ENCODE measurements around the gene BBS1.

Gene BBS1

DNA sequence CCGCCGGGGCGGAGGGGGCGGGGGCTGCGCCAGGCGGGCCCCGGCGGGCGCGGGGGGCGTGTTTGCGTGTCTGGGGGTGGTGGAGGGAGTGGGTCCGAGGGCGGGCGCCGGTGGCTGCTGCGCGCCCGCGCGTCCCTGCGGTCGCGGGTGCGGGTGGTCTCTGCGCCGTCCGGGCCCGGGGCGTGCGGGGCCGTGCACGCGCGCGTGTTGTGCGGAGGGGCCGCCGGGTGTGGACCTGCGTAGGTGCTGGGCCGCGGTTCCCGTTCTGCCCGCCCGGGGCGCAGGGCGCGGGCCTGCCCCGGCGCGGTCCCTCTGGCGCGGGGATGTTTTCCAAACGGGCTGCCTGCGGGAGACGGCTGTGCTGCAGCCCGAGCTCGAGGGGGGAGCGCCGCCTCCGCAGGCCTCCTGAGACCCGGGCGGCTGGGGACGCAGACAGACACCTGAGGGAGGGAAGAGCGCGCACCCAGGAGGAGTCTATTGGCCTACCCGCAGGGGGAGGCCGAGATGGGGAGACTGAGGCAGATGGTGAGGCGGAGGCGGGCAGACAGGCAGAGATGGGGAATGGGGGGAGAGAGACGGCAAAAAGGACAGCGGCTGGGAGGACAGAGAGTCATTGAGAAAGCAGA, 43.3 kb upstream of the BBS1 start:
- H2BK5ac ChIP-seq (ENCODE audit: low read depth, low read length, poor library complexity, severe bottlenecking): no peak overlapping the region
- H3K36me3 ChIP-seq (ENCODE audit: control insufficient read depth in 1 of 2, insufficient read depth in 2 of 2, low read depth in 1 of 2, low read length in 2 of 2): peaks cover 5 to 18% of the 10 kb centered on the region in 2 experiments
- no peak overlapping the region for H2BK120ac ChIP-seq (ENCODE audit: low read depth, low read length)
- H3K4ac ChIP-seq (ENCODE audit: low read depth in 1 of 2, low read length in 2 of 2): peak overlapping the region; percentile 25 to 30
- no peaks in the 10 kb centered on the region for H3K27me3 ChIP-seq (ENCODE audit: control insufficient read depth in 1 of 2, insufficient read depth in 1 of 2, low read length in 2 of 2)
- DNase-seq: peak; percentile 60
- 3% methylated on average over 40 of the region's 72 CpGs for WGBS
- H3K14ac ChIP-seq (ENCODE audit: low read length in 2 of 2): peak overlapping the region in 1 of 2 experiments; percentile 30
- H3K18ac ChIP-seq (ENCODE audit: low read depth in 1 of 2, low read length in 2 of 2): peak overlapping the region; percentile 55 to 74
- peak overlapping the region; percentile 81 for H3K4me2 ChIP-seq (ENCODE audit: low read length, poor library complexity, severe bottlenecking)
- no peak overlapping the region for H4K91ac ChIP-seq (ENCODE audit: low read length)
- peak overlapping the region; percentile 49 for H2AFZ ChIP-seq (ENCODE audit: low read depth, low read length)
- peaks cover 6% of the 10 kb centered on the region for H3K79me1 ChIP-seq (replicated peaks; ENCODE audit: low read length, poor library complexity, severe bottlenecking)
- H3K4me1 ChIP-seq (ENCODE audit: control insufficient read depth, insufficient read depth, low read depth, low read length): peaks cover 14% of the 10 kb centered on the region
- no peak overlapping the region for H2AK5ac ChIP-seq (ENCODE audit: low read length, severe bottlenecking)
- H3K4me3 ChIP-seq (ENCODE audit: insufficient read depth in 1 of 2, low read depth in 1 of 2, low read length in 2 of 2): peak overlapping the region; percentile 89 to 90
- no peak overlapping the region for H2BK12ac ChIP-seq (ENCODE audit: low read length in 2 of 2)
- H4K8ac ChIP-seq (ENCODE audit: low read length): peak overlapping the region; percentile 72
- no peak overlapping the region for H3K27ac ChIP-seq (ENCODE audit: low read length, poor library complexity, severe bottlenecking)
- H3K23ac ChIP-seq (ENCODE audit: low read length in 2 of 2): peak overlapping the region in 1 of 2 experiments; percentile 65
- peak overlapping the region; percentile 88 for H3K9ac ChIP-seq (ENCODE audit: low read length)
- peak overlapping the region; percentile 85 for H2BK15ac ChIP-seq (ENCODE audit: low read depth, poor library complexity, severe bottlenecking)
- no peaks in the 10 kb centered on the region for H3K9me3 ChIP-seq (ENCODE audit: control insufficient read depth, low read length)

DNA sequence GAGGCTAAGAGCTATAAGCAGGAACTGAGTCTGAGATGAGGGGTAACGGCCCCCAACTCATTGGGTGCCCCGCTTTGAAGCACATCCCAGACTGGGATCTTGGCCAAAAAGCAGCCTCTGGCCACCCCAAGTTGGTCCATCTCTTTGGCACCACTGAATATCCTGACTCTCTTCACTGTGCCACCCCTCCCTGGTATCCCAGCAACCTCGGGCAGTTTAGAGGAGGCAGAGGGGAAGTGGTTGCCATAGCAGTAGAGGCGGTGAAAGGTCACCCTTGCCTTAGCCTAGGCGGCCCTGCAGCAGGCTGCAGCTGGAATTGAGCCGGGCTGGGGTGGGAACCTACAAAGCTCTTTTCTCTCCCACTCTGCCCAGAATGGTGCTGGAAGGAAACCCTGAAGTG, 42.7 kb upstream of the BBS1 start:
- H4K8ac ChIP-seq (ENCODE audit: low read length): no peak overlapping the region
- H3K27ac ChIP-seq (ENCODE audit: low read length, poor library complexity, severe bottlenecking): no peak overlapping the region
- H3K23ac ChIP-seq (ENCODE audit: low read length in 2 of 2): no peak overlapping the region
- H2AFZ ChIP-seq (ENCODE audit: low read depth, low read length): no peak overlapping the region
- H4K91ac ChIP-seq (ENCODE audit: low read length): no peak overlapping the region
- peaks cover 8 to 24% of the 10 kb centered on the region in 2 experiments for H3K36me3 ChIP-seq (ENCODE audit: control insufficient read depth in 1 of 2, insufficient read depth in 2 of 2, low read depth in 1 of 2, low read length in 2 of 2)
- H2AK5ac ChIP-seq (ENCODE audit: low read length, severe bottlenecking): no peak overlapping the region
- peaks cover 14% of the 10 kb centered on the region for H3K4me1 ChIP-seq (ENCODE audit: control insufficient read depth, insufficient read depth, low read depth, low read length)
- H3K14ac ChIP-seq (ENCODE audit: low read length in 2 of 2): no peak overlapping the region
- H2BK5ac ChIP-seq (ENCODE audit: low read depth, low read length, poor library complexity, severe bottlenecking): no peak overlapping the region
- H3K18ac ChIP-seq (ENCODE audit: low read depth in 1 of 2, low read length in 2 of 2): no peak overlapping the region
- no peak overlapping the region for H2BK12ac ChIP-seq (ENCODE audit: low read length in 2 of 2)
- no peak overlapping the region for H2BK15ac ChIP-seq (ENCODE audit: low read depth, poor library complexity, severe bottlenecking)
- no peak overlapping the region for H2BK120ac ChIP-seq (ENCODE audit: low read depth, low read length)
- peak overlapping the region; percentile 88 for H3K9ac ChIP-seq (ENCODE audit: low read length)
- DNase-seq: no peak
- no peak overlapping the region for H3K4ac ChIP-seq (ENCODE audit: low read depth in 1 of 2, low read length in 2 of 2)
- no peaks in the 10 kb centered on the region for H3K9me3 ChIP-seq (ENCODE audit: control insufficient read depth, low read length)
- H3K4me3 ChIP-seq (ENCODE audit: insufficient read depth in 1 of 2, low read depth in 1 of 2, low read length in 2 of 2): peak overlapping the region in 1 of 2 experiments; percentile 89
- H3K27me3 ChIP-seq (ENCODE audit: control insufficient read depth in 1 of 2, insufficient read depth in 1 of 2, low read length in 2 of 2): no peaks in the 10 kb centered on the region
- peaks cover 6% of the 10 kb centered on the region for H3K79me1 ChIP-seq (replicated peaks; ENCODE audit: low read length, poor library complexity, severe bottlenecking)
- WGBS: 56% methylated on average over 6 of the region's 6 CpGs
- H3K4me2 ChIP-seq (ENCODE audit: low read length, poor library complexity, severe bottlenecking): no peak overlapping the region

DNA sequence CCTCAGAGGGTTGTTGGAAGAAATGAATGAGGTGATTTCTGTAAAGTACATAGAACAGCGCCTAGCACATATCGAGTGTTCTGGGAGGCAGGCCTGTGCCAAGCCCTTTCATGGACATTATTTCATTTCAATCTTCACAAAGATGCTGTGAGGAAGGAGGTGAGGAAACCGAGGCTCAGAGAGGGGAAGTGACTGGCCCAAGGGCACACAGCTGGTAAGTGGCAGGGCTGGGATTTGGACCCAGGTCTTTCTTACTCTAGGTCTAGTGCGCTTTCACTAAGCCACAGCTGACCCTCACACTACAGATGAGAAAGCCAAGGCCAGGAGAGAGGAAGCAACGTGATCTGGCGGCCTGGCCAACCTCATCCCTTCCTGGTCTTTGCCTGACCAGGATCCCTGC, 41.7 kb upstream of the BBS1 start:
- Histone ChIP-seq H3K27me3 (ENCODE audit: control insufficient read depth in 1 of 2, insufficient read depth in 1 of 2, low read length in 2 of 2) (no peaks in the 10 kb centered on the region), H3K4ac (ENCODE audit: low read depth in 1 of 2, low read length in 2 of 2) (no peak overlapping the region), H3K4me2 (ENCODE audit: low read length, poor library complexity, severe bottlenecking) (no peak overlapping the region), H3K4me1 (ENCODE audit: control insufficient read depth, insufficient read depth, low read depth, low read length) (peaks cover 14% of the 10 kb centered on the region), H2AFZ (ENCODE audit: low read depth, low read length) (no peak overlapping the region), H3K23ac (ENCODE audit: low read length in 2 of 2) (no peak overlapping the region), H3K18ac (ENCODE audit: low read depth in 1 of 2, low read length in 2 of 2) (no peak overlapping the region), H3K36me3 (ENCODE audit: control insufficient read depth in 1 of 2, insufficient read depth in 2 of 2, low read depth in 1 of 2, low read length in 2 of 2) (peaks cover 17 to 32% of the 10 kb centered on the region in 2 experiments), H2BK15ac (ENCODE audit: low read depth, poor library complexity, severe bottlenecking) (no peak overlapping the region), H2BK5ac (ENCODE audit: low read depth, low read length, poor library complexity, severe bottlenecking) (no peak overlapping the region), H2AK5ac (ENCODE audit: low read length, severe bottlenecking) (no peak overlapping the region), H3K9ac (ENCODE audit: low read length) (no peak overlapping the region), H3K79me1 (replicated peaks; ENCODE audit: low read length, poor library complexity, severe bottlenecking) (peaks cover 6% of the 10 kb centered on the region), H4K8ac (ENCODE audit: low read length) (no peak overlapping the region), H2BK12ac (ENCODE audit: low read length in 2 of 2) (no peak overlapping the region), H3K4me3 (ENCODE audit: insufficient read depth in 1 of 2, low read depth in 1 of 2, low read length in 2 of 2) (no peak overlapping the region), H4K91ac (ENCODE audit: low read length) (no peak overlapping the region), H3K27ac (ENCODE audit: low read length, poor library complexity, severe bottlenecking) (no peak overlapping the region), H3K9me3 (ENCODE audit: control insufficient read depth, low read length) (no peaks in the 10 kb centered on the region), H2BK120ac (ENCODE audit: low read depth, low read length) (no peak overlapping the region), H3K14ac (ENCODE audit: low read length in 2 of 2) (no peak overlapping the region)
- DNase-seq: no peak
- 94% methylated on average over 6 of the region's 6 CpGs for WGBS

DNA sequence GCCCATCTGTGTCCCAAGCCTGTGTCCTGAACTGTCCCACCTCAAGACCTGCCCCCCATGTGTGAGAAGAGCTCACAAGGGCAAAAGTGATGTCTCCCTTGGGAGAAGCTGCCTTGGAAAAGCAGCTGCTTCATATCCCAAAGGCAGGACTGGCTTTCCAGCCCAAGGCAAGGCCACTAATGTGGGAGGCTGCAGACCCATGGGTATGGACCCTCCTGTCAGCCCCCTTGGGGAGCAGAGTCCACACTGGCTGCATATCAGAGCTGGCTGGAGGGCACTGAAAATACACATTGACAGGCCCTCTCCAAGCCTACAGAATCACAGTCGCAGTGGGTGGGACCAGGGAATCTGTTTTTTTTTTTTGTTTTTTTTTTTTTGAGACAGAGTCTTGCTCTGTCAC, 41.0 kb upstream of the BBS1 start:
- Histone ChIP-seq H3K4me2 (ENCODE audit: low read length, poor library complexity, severe bottlenecking) (no peak overlapping the region), H3K4me1 (ENCODE audit: control insufficient read depth, insufficient read depth, low read depth, low read length) (peaks cover 14% of the 10 kb centered on the region), H3K23ac (ENCODE audit: low read length in 2 of 2) (no peak overlapping the region), H3K36me3 (ENCODE audit: control insufficient read depth in 1 of 2, insufficient read depth in 2 of 2, low read depth in 1 of 2, low read length in 2 of 2) (peaks cover 23 to 40% of the 10 kb centered on the region in 2 experiments), H2BK120ac (ENCODE audit: low read depth, low read length) (no peak overlapping the region), H3K9me3 (ENCODE audit: control insufficient read depth, low read length) (no peaks in the 10 kb centered on the region), H4K91ac (ENCODE audit: low read length) (no peak overlapping the region), H2AK5ac (ENCODE audit: low read length, severe bottlenecking) (no peak overlapping the region), H3K9ac (ENCODE audit: low read length) (no peak overlapping the region), H3K4ac (ENCODE audit: low read depth in 1 of 2, low read length in 2 of 2) (no peak overlapping the region), H2AFZ (ENCODE audit: low read depth, low read length) (no peak overlapping the region), H2BK5ac (ENCODE audit: low read depth, low read length, poor library complexity, severe bottlenecking) (no peak overlapping the region), H2BK15ac (ENCODE audit: low read depth, poor library complexity, severe bottlenecking) (no peak overlapping the region), H3K79me1 (replicated peaks; ENCODE audit: low read length, poor library complexity, severe bottlenecking) (peaks cover 6% of the 10 kb centered on the region), H2BK12ac (ENCODE audit: low read length in 2 of 2) (no peak overlapping the region), H3K27me3 (ENCODE audit: control insufficient read depth in 1 of 2, insufficient read depth in 1 of 2, low read length in 2 of 2) (no peaks in the 10 kb centered on the region), H3K18ac (ENCODE audit: low read depth in 1 of 2, low read length in 2 of 2) (no peak overlapping the region), H3K27ac (ENCODE audit: low read length, poor library complexity, severe bottlenecking) (no peak overlapping the region), H4K8ac (ENCODE audit: low read length) (no peak overlapping the region), H3K4me3 (ENCODE audit: insufficient read depth in 1 of 2, low read depth in 1 of 2, low read length in 2 of 2) (no peak overlapping the region), H3K14ac (ENCODE audit: low read length in 2 of 2) (no peak overlapping the region)
- 100% methylated on average over 1 of the region's 1 CpG for WGBS
- no peak for DNase-seq

All from mesenchymal stem cell (in vitro differentiated cells and primary cell).